GM21447 (cell line): ENCODE measurements around the gene SCFD2.
"Not testable (repeated sequence)": the region's sequence is repeated elsewhere in the genome, so short reads cannot be mapped to it uniquely, and the experiment has no call there.

Experiments
- ATAC-seq: cut with Tn5 transposase; IDR thresholded peaks from one replicate; pipeline ENCODE4 v1.9.1; 2021; ENCODE audit not compliant: unreplicated experiment

The SCFD2 gene

GRCh38 chr4:53267026-53267425 is 98.8 kb downstream of the SCFD2 start:
- no peak for ATAC-seq

DNA sequence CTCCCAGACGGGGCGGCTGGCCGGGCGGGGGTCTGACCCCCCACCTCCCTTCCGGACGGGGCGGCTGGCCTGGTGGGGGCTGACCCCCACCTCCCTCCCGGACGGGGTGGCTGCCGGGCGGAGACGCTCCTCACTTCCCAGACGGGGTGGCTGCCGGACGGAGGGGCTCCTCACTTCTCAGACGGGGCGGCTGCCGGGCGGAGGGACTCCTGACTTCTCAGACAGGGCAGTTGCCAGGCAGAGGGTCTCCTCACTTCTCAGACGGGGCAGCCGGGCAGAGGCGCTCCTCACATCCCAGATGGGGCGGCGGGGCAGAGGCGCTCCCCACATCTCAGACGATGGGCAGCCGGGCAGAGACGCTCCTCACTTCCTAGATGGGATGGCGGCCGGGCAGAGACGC is 109.9 kb downstream of the SCFD2 start:
- not testable (repeated sequence) for ATAC-seq

DNA sequence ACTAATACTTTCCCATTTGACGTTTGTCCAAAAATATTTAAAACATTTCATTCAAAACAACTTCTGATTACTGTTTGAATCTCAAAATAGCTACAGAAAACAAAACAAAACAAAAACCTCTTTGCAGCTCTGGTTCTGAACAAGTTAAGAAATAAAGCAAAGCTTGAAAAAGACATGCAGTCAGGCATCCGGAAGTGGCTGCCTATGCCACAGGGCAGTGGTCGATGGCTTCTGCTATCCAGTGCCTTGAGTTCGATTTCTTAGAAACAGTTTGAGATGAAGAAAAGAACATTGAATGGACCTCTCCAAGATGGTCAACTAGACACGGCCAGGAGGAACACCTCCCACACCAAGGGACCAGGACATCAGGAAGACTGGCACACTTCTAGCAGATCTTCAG is 125.3 kb downstream of the SCFD2 start:
- no peak for ATAC-seq

- not testable (repeated sequence) for ATAC-seq
Observed at GRCh38 chr4:53238352-53238751, 127.5 kb downstream of the SCFD2 start.

- ATAC-seq: not testable (repeated sequence)
Observed at GRCh38 chr4:53237811-53238210, 128.1 kb downstream of the SCFD2 start.

- ATAC-seq: not testable (repeated sequence)
Observed at GRCh38 chr4:53236624-53237023, 129.2 kb downstream of the SCFD2 start.

DNA sequence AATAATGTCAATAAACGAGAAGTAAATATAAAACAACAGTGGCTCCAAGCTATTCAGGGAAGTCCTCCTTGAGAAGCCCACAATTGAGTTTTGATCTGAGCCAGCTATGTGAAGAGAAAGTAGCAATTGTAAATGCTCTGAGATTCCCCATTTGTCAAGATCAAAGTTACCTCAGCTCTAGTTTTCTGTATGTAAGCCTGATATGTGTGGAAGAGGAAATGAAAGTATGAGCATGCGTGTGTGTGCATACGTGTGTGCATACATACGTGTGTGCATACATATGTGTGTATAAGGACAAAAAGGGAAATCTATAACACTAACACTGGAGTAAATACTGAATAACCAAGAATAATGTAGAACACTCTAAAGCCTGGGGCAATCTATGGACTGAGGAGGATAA is 130.3 kb downstream of the SCFD2 start:
- ATAC-seq: no peak

DNA sequence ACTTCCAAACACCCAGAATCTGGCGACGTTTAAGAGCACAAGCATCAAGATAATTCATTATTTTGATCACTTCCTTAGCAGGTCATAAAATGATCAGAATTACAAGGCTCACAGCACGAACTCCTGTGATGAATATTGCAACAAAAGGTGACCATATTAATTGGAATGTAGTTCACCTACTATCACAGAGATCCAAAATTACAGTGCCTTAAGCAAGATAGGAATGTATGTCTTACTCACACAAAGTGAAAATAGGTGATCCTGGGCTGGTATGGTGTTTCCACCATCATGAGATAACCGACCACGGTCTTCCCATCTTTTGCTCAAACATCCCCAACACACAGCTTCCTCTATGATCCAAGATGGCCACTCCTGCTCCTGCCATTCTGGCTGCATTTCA is 131.2 kb downstream of the SCFD2 start:
- ATAC-seq: no peak

- ATAC-seq: no peak
Observed at GRCh38 chr4:53234111-53234510, 131.8 kb downstream of the SCFD2 start.

DNA sequence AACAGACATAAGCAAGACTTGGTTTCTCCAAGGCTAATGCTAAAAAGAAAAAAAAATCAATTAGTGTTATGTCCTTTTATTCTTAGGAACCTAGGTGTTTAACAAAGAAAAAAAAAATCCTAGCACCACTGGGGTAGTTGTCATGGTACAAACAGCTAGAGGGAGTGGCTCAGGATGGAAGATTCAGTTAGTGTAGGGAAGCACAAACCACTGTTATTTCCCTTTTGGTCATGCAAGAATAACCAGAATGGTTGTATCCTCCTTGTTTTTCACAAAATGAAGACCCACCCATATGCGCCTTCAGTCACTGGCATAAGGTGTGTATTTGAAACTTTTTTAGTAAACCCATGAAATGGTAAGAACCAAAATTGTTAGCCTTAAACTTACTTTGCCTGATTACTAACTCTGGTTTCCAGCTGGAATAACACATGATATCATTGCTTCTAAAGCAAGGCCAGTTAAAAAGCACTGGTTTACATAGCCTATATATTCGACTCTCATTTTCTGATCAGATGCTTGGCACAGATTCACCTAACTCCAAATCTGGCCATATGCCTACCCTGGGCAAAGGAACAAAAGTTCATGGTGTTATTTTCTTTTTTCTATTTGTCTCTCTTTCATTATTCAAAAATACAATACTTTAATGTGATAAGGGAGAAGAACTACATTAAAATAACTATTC is 132.6 kb downstream of the SCFD2 start:
- no peak for ATAC-seq

- no peak for ATAC-seq
Observed at GRCh38 chr4:53232371-53232770, 133.5 kb downstream of the SCFD2 start.

DNA sequence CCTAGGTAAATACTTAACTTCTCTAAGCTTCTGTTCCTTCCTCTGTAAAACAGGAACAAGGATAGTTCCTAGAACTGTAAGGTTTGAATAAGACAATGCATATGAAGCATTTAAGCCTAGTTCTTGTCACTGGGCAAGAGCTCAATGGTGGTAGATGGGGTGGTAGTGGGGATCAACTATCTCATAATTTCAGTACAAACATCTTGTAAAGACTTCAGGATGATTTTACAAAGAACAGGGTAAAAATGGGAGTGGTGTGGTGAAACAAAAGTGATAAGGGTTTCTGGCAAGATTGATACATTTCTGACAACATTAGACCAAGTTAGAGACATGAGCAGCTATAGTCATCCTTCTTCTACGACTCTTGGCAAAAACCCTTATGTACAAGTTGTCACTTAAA is 137.8 kb downstream of the SCFD2 start:
- no peak for ATAC-seq

DNA sequence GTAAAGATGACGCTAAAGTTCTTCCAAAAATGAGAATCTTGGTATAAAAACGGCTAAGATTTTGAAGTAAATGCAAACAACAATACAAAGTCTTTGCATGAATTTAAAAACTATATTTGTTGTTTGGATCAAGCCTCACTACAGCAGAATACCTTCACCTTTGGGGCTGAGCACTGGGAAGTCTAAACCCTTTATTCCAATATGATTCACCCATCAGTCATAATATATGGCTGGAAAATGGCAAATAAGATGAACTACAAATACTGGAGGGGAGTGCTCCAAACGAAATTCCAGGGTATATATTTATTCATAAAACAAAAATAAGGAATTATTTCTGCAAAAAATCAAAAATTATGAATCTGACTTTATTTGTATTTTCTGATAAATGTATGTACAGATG is 138.4 kb downstream of the SCFD2 start:
- ATAC-seq: no peak

- no peak for ATAC-seq
Observed at GRCh38 chr4:53221832-53222480, 143.9 kb downstream of the SCFD2 start.

DNA sequence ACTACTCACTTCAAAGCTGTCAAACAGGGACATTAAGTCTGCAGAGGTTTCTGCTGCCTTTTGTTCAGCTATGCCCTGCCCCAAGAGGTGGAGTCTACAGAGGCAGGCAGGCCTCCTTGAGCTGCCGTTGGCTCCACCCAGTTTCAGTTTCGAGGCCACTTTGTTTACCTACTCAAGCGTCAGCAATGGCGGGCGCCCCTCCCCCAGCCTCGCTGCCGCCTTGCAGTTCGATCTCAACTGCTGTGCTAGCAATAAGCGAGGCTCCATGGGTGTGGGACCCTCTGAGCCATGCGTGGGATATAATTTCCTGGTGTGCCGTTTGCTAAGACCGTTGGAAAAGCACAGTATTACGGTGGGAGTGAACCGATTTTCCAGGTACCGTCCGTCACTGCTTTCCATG is 146.7 kb downstream of the SCFD2 start:
- ATAC-seq: not testable (repeated sequence)

DNA sequence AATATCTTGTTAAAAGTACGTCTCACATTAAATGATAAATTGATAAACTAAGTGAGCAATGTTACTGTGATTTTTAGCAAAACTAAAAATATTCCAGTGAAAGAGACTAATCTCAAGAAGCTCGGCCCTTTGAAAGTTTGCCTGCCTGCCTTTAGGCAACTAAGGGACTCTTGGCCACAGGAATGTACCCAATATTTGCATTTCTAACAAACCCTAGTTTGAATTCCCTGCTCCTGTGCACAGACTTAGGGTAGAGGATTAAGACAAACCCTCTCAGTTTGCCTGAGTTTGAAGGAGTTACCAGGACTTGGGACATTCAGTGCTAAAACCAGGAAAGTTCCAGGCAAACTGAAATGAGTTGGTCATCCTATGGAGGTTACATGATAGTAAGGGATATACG is 157.1 kb downstream of the SCFD2 start:
- ATAC-seq: no peak

DNA sequence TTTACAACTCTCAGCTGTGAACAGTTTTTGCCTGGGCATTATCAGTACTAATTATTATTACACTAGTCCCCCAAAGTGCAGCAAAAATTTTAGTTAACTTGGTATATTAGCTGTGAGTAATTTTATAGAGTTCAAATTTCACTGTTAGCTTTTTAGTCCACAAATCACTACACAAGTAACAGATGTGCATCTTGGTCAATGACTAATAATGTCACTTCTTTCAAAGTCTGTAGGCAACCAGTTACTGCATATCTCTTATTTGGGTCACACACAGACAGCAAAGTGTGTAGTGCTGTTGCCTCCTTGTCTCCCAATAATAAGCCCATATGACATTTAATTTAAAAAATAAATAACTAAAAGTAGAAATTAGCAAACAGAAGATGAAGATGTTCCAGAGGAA is 159.9 kb downstream of the SCFD2 start:
- no peak for ATAC-seq

- no peak for ATAC-seq
Observed at GRCh38 chr4:53199356-53199755, 166.5 kb downstream of the SCFD2 start.

DNA sequence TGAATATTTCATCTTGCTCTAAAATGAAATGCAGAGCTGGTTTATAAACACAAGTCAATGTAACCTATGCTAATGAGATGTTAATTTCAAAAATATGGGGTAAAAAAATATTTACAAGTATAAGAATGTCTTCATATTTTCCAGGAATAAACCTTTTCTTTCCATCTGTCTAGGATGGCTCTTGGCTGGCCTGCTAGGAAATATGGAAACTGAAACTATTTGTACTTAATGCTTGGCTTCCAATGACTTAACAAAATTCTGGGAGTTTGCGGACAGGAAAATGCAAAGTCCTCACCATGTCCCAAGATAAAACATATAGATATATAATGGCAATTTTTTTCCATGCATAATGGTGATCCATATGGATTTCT is 168.1 kb downstream of the SCFD2 start:
- no peak for ATAC-seq

GRCh38 chr4:53196882-53197771 is 168.7 kb downstream of the SCFD2 start:
- no peak for ATAC-seq

DNA sequence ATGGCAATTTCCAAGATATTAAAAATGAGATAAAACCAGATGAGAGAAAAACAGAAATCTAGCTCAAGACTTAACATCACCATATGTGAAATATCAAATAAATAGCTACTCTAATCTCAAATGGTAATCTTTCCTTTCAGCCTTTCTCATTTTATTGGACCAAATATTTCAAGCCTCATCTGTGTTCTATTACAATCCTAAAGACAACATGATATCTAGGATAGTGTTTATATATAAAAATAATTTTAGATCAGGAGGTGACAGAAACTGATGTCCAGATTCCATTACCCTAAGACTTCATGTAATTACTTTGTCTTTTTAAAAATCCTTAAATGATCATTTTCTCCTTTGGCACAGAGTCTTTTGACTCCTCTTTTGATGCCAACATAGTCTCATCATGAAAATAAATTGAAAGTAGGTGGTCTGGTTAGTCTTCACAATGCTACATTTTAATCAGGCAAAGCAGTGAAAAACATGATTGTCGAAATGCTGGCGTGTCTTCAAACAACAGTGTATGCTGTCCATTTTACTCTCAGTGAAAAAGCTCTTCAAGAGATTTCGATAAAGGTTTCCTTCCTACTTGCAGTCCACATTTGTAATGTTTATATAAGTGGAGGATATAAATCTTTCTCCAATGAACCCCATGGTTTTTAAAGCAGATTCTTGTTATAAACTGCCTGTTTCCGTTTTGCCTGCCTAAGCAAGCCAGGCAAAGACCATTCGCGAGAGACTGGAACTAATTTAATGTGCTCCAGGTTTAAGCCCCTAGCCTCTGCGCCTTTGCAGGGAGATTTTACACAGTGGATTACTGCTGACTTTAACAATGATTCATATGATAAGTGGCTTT is 169.8 kb downstream of the SCFD2 start:
- no peak for ATAC-seq
